ENCODE measurements around the gene DNAJC19.
A peak's percentile ranks its signal among the peaks of the same experiment; 100 is the strongest.

The DNAJC19 gene

DNA sequence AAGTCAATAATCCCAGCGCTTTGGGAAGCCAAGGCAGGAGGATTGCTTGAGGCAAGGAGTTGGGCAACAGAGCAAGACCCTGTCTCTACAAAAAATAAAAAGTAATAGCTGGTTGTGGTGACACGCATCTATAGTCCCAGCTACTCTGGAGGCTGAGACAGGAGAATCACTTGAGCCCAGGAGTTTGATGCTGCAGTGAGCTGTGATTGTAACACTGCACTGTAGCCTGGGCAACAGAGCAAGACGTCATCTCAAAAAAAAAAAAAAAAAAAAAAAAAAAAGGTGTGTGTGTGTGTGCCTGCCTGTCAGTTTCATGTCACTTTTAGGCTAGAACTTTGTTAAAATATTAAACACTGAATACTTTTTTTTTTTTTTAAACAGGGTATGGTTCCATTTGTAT is 28.4 kb downstream of the DNAJC19 start:
- no peak for DNase-seq (ENCODE audit: low spot score)

GRCh38 chr3:180959691-180960090 is 29.8 kb downstream of the DNAJC19 start:
- DNase-seq (ENCODE audit: low spot score), result no peak

DNA sequence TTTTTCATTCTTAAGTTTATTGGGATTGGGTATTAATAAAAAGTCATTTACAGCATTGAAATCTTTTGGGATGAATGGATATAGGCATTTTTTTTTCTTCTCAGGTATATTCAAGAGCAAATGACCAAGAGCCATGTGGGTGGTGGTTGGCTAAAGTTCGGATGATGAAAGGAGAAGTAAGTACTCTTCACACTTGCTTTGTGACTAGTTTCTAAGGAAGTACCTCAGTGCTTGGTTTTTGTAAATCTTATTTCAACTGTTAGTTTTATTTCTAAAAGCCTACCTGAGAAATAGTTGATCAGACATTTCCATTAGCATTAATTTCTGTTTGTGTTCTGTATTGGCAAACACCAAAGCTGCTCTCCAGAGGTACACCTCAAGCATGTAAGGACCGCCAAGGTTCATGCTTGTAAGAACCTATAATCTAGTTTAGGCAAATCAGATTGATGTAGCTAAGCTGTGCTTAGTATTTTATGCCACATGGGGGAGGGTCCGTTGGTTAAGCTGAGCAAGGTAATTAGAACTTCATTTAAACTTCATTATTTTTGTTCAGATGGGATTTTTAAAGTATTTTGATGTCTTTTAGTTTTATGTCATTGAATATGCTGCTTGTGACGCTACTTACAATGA is 41.7 kb downstream of the DNAJC19 start:
- peak; percentile 42 for DNase-seq (ENCODE audit: low spot score)

DNA sequence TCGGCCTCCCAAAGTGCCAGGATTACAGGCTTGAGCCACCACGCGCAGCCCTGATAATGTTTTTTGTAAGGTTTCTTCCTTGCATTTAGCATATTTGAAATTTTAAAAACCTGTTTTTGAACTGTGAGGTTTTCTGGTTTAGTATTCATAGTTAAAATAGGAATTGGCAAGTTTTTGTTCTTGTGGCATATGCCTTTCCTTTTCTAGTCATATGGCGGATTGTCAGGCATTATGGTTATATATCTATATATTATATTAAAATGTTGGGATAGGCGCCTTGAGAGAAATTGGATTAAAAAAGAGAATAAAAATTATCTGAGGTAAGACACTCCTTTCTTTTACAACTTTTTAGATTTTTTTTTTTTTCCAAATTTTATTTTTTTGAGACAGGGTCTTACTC is 48.7 kb downstream of the DNAJC19 start:
- DNase-seq (ENCODE audit: low spot score), result no peak

GRCh38 chr3:180934638-180935037 is 54.9 kb downstream of the DNAJC19 start:
- DNase-seq (ENCODE audit: low spot score), result no peak

All from D341Med (cell line).